HCT116 (cell line): Measurements from ENCODE around the gene MCUR1. TPM values are rescaled to one million over a fixed set of nuclear protein-coding genes. Genes with fewer than 3 reads are reported as not detected.

ENCODE experiments used
- ATAC-seq: fragments of 200-7000 bp; cut with Tn5 transposase; 2 replicates; pipeline ENCODE4 v1.9.1; 2020; ENCODE audit warnings: mild to moderate bottlenecking, moderate library complexity
- BruUV-seq: library from RNA; stranded (reverse); fragments of 400-500 nt; replicated peaks from 2 replicates; lab custom pipeline; 2021; lab: Mats Ljungman, UMichigan
- CTCF ChIA-PET: fragments of 300-600 bp; sonication (Branson Sonifier 250); formaldehyde crosslinking; loops from one replicate; lab custom pipeline; 2021; ENCODE audit warnings: antibody characterized with exemption; lab: Charles Lee
- POLR2A ChIA-PET: fragments of 300-600, 350-600 bp; sonication (Branson Sonifier 250); formaldehyde crosslinking; loops from one replicate; lab custom pipeline; 2021; ENCODE audit warnings: antibody characterized with exemption; lab: Charles Lee
- RAD21 ChIA-PET, 2 experiments: fragments of 300-600 bp; sonication (Branson Sonifier 250); formaldehyde crosslinking; loops; one replicate each; lab custom pipeline; 2023; ENCODE audit warnings: low total read pairs in 2 of 2; ENCODE audit not compliant: uncharacterized antibody in 2 of 2, unreplicated experiment in 2 of 2, low non-redundant PET in 1 of 2; lab: Charles Lee
- DNase-seq: peaks from one replicate; pipeline ENCODE4 v3.0.0-alpha.2; 2010; ENCODE audit warnings: low read depth, low spot score
- H2AFZ ChIP-seq: fragments of 200-600 bp; shearing (Covaris generic), sonication (generic); 2 replicates; pipeline ENCODE4 v1.6.1; 2017; ENCODE audit warnings: low read depth, mixed run types, mixed read lengths, antibody characterized with exemption, low read length; ENCODE audit not compliant: poor library complexity, severe bottlenecking
- H3K27ac ChIP-seq: 2 replicates; pipeline ENCODE4 v1.5.1; 2012; ENCODE audit warnings: low read depth, low read length
- H3K27me3 ChIP-seq: fragments of 200-600 bp; sonication (generic); 2 replicates; pipeline ENCODE4 v1.6.1; 2016; ENCODE audit warnings: mixed run types, low read length, mixed read lengths; ENCODE audit not compliant: insufficient read depth
- H3K36me3 ChIP-seq, 2 experiments: fragments of 200-500 bp in 1 of 2; fragments of 200-600 bp in 1 of 2; sonication (Bioruptor generic) in 1 of 2; sonication (generic) in 1 of 2; 2 replicates each; pipeline versions ENCODE4 v1.5.1 to v1.6.1; 2014 to 2016; ENCODE audit warnings: low read length in 2 of 2, inconsistent platforms in 1 of 2, mixed read lengths in 1 of 2, mixed run types in 1 of 2; ENCODE audit not compliant: insufficient read depth in 2 of 2, control insufficient read depth in 1 of 2
- H3K4me1 ChIP-seq, 2 experiments: fragments of 200-600 bp in 1 of 2; sonication (generic) in 1 of 2; 2 replicates each; pipeline versions ENCODE4 v1.5.1 to v1.6.1; 2012 to 2017; ENCODE audit warnings: low read length in 2 of 2, inconsistent platforms in 1 of 2, mild to moderate bottlenecking in 1 of 2, mixed read lengths in 1 of 2, mixed run types in 1 of 2, moderate library complexity in 1 of 2; ENCODE audit not compliant: insufficient read depth in 2 of 2, control insufficient read depth in 1 of 2
- H3K4me2 ChIP-seq: fragments of 200-600 bp; sonication (generic); 2 replicates; pipeline ENCODE4 v1.6.1; 2017; ENCODE audit warnings: mixed run types, low read length, mixed read lengths
- H3K4me3 ChIP-seq, 2 experiments: fragments of 200-600 bp in 1 of 2; sonication (generic) in 1 of 2; replicated peaks in 1 of 2; 2 replicates each; pipeline ENCODE4 v1.5.1; 2011 to 2016; ENCODE audit warnings: low read length in 2 of 2, control low read depth in 1 of 2, low read depth in 1 of 2, mild to moderate bottlenecking in 1 of 2, mixed read lengths in 1 of 2, mixed run types in 1 of 2
- H3K79me2 ChIP-seq: fragments of 200-600 bp; sonication (generic); 2 replicates; pipeline ENCODE4 v1.6.1; 2017; ENCODE audit warnings: mild to moderate bottlenecking, mixed run types, low read length, moderate library complexity, mixed read lengths; ENCODE audit not compliant: insufficient read depth
- H3K9ac ChIP-seq: fragments of 200-600 bp; sonication (generic); 2 replicates; pipeline ENCODE4 v1.6.1; 2016; ENCODE audit warnings: low read length, mixed read lengths
- H3K9me2 ChIP-seq: fragments of 200-600 bp; sonication (generic), shearing (Covaris generic); 2 replicates; pipeline ENCODE4 v1.6.1; 2017; ENCODE audit warnings: mixed run types, mild to moderate bottlenecking, moderate library complexity; ENCODE audit not compliant: insufficient read depth
- H3K9me3 ChIP-seq, 2 experiments: fragments of 200-500 bp in 1 of 2; fragments of 200-600 bp in 1 of 2; sonication (Bioruptor generic) in 1 of 2; sonication (generic) in 1 of 2; 2 replicates each; pipeline ENCODE4 v1.6.1; 2014 to 2017; ENCODE audit warnings: low read length in 2 of 2, mixed read lengths in 2 of 2, inconsistent platforms in 1 of 2, low read depth in 1 of 2, mild to moderate bottlenecking in 1 of 2, mixed run types in 1 of 2, moderate library complexity in 1 of 2; ENCODE audit not compliant: control insufficient read depth in 1 of 2, insufficient read depth in 1 of 2
- H4K20me1 ChIP-seq: fragments of 200-600 bp; sonication (generic), shearing (Covaris generic); 2 replicates; pipeline ENCODE4 v1.6.1; 2017; ENCODE audit warnings: mixed run types, mild to moderate bottlenecking, moderate library complexity; ENCODE audit not compliant: insufficient read depth
- CBX3 ChIP-seq: IDR thresholded peaks from 2 replicates; pipeline ENCODE4 v1.6.1; 2012; ENCODE audit warnings: low read depth
- CEBPB ChIP-seq: IDR thresholded peaks from 2 replicates; pipeline ENCODE4 v1.6.1; 2012; ENCODE audit warnings: low read depth
- ELF1 ChIP-seq: IDR thresholded peaks from 2 replicates; pipeline ENCODE4 v1.6.1; 2012; ENCODE audit warnings: low read depth, borderline replicate concordance
- EZH2 ChIP-seq: fragments of 200-600 bp; sonication (generic); IDR thresholded peaks from 2 replicates; pipeline ENCODE4 v1.6.1; 2017; ENCODE audit warnings: antibody characterized with exemption, mixed run types
- JUND ChIP-seq: IDR thresholded peaks from 2 replicates; pipeline ENCODE4 v1.6.1; 2012
- POLR2A ChIP-seq: IDR thresholded peaks from 2 replicates; pipeline ENCODE4 v1.7.0; 2011; ENCODE audit warnings: borderline replicate concordance; ENCODE audit not compliant: insufficient read depth, insufficient read length; ENCODE audit errors: extremely low read depth
- POLR2AphosphoS5 ChIP-seq: IDR thresholded peaks from 2 replicates; pipeline ENCODE4 v1.6.1; 2011; ENCODE audit warnings: mild to moderate bottlenecking, low read depth, low read length, moderate library complexity
- RAD21 ChIP-seq: IDR thresholded peaks from 2 replicates; pipeline ENCODE4 v1.6.1; 2012; ENCODE audit warnings: low read depth, mild to moderate bottlenecking
- SIN3A ChIP-seq: IDR thresholded peaks from 2 replicates; pipeline ENCODE4 v1.6.1; 2012; ENCODE audit warnings: low read depth
- SP1 ChIP-seq: IDR thresholded peaks from 2 replicates; pipeline ENCODE4 v1.6.1; 2012; ENCODE audit warnings: low read depth
- SRF ChIP-seq: IDR thresholded peaks from 2 replicates; pipeline ENCODE4 v1.6.1; 2012; ENCODE audit warnings: low read depth
- TCF7L2 ChIP-seq: IDR thresholded peaks from 2 replicates; pipeline ENCODE4 v1.7.0; 2011; ENCODE audit warnings: borderline replicate concordance, inconsistent platforms; ENCODE audit not compliant: insufficient read depth, insufficient read length; ENCODE audit errors: extremely low read depth
- YY1 ChIP-seq: IDR thresholded peaks from 2 replicates; pipeline ENCODE4 v1.6.1; 2011; ENCODE audit warnings: low read length, low read depth, moderate library complexity, mild to moderate bottlenecking; ENCODE audit not compliant: insufficient replicate concordance; ENCODE audit errors: extremely low read depth
- ZFX ChIP-seq: fragments of 450-650 bp; IDR thresholded peaks from 2 replicates; pipeline ENCODE4 v1.6.1; 2017
- ZNF274 ChIP-seq: fragments of 200-500 bp; sonication (Bioruptor generic); IDR thresholded peaks from 2 replicates; pipeline ENCODE4 v1.6.1; 2014; ENCODE audit warnings: mild to moderate bottlenecking, low read depth, low read length, inconsistent platforms
- intact Hi-C: fragments of 100-400 bp; cut with micrococcal nuclease; formaldehyde crosslinking; loops from 2 replicates; pipeline ENCODE4 v1.10.0; 2022
- total RNA-seq: library from RNA; stranded (reverse); gene quantifications from one replicate; pipeline ENCODE4 v1.2.1, GENCODE V29; 2021; ENCODE audit not compliant: unreplicated experiment
- TF ChIP-seq, protein P1 (sequence below): IDR thresholded peaks from 2 replicates; pipeline ENCODE4 v1.6.1; 2011; ENCODE audit warnings: mild to moderate bottlenecking, low read length, moderate library complexity; ENCODE audit not compliant: insufficient replicate concordance; ENCODE audit errors: extremely low read depth
- TF ChIP-seq, protein P2 (sequence below), 3 experiments: fragments of 200-600 bp in 1 of 3; sonication (generic) in 1 of 3; IDR thresholded peaks in 2 of 3; conservative IDR thresholded peaks in 1 of 3; 2 replicates each; pipeline ENCODE4 v1.5.1; 2012 to 2017; ENCODE audit warnings: low read depth in 2 of 3, low read length in 2 of 3, antibody characterized with exemption in 1 of 3, borderline replicate concordance in 1 of 3, control low read depth in 1 of 3, mild to moderate bottlenecking in 1 of 3, mixed read lengths in 1 of 3, mixed run types in 1 of 3, moderate library complexity in 1 of 3; ENCODE audit not compliant: insufficient read depth in 1 of 3
- TF ChIP-seq, protein P3 (sequence below): IDR thresholded peaks from 2 replicates; pipeline ENCODE4 v1.6.1; 2012; ENCODE audit warnings: low read depth
- TF ChIP-seq, protein P4 (sequence below): IDR thresholded peaks from 2 replicates; pipeline ENCODE4 v1.6.1; 2012
- TF ChIP-seq, protein P5 (sequence below): IDR thresholded peaks from 2 replicates; pipeline ENCODE4 v1.6.1; 2012

The MCUR1 gene
- total RNA-seq, 1 experiment from 2014 or later = 33.2 TPM

DNA sequence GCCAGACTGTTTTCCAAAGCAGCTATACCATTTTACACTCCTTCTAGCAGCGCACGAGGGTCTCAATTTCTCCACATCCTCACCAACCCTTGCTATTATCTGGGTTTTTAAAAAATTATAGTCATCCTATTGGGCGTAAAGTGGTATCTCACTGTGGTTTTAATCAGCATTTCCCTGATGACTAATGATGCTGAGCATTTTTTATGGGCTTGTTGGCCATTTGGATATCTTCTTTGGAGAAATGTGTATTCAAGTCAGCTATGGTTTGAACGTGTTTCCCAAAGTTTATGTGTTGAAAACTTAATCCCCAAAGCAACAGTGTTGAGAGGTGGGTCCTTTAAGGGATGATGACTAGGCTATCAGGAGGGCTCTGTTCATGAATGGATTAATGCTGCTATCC, 6.7 kb downstream of the MCUR1 start:
- CTCF ChIA-PET = interaction anchor here (1.0 kb wide), 1 partner anchor 259 kb away, joined by 3 read pairs; no protein-coding TSS in a partner anchor
- TF ChIP-seq POLR2AphosphoS5 (no peak), SP1 (no peak), JUND (no peak), POLR2A (no peak), CBX3 (no peak), ELF1 (no peak), TCF7L2 (no peak), SRF (no peak), ZFX (no peak), CEBPB (no peak), SIN3A (no peak), RAD21 (no peak), ZNF274 (no peak), YY1 (no peak), EZH2 (no peak)
- TF ChIP-seq, protein P1, sequence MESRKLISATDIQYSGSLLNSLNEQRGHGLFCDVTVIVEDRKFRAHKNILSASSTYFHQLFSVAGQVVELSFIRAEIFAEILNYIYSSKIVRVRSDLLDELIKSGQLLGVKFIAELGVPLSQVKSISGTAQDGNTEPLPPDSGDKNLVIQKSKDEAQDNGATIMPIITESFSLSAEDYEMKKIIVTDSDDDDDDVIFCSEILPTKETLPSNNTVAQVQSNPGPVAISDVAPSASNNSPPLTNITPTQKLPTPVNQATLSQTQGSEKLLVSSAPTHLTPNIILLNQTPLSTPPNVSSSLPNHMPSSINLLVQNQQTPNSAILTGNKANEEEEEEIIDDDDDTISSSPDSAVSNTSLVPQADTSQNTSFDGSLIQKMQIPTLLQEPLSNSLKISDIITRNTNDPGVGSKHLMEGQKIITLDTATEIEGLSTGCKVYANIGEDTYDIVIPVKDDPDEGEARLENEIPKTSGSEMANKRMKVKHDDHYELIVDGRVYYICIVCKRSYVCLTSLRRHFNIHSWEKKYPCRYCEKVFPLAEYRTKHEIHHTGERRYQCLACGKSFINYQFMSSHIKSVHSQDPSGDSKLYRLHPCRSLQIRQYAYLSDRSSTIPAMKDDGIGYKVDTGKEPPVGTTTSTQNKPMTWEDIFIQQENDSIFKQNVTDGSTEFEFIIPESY = no peak
- TF ChIP-seq, protein P2, sequence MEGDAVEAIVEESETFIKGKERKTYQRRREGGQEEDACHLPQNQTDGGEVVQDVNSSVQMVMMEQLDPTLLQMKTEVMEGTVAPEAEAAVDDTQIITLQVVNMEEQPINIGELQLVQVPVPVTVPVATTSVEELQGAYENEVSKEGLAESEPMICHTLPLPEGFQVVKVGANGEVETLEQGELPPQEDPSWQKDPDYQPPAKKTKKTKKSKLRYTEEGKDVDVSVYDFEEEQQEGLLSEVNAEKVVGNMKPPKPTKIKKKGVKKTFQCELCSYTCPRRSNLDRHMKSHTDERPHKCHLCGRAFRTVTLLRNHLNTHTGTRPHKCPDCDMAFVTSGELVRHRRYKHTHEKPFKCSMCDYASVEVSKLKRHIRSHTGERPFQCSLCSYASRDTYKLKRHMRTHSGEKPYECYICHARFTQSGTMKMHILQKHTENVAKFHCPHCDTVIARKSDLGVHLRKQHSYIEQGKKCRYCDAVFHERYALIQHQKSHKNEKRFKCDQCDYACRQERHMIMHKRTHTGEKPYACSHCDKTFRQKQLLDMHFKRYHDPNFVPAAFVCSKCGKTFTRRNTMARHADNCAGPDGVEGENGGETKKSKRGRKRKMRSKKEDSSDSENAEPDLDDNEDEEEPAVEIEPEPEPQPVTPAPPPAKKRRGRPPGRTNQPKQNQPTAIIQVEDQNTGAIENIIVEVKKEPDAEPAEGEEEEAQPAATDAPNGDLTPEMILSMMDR (IDR thresholded peaks at IDR 0.05 in 2 of 3, conservative IDR thresholded peaks at IDR 0.05 in 1 of 3; ENCODE audit: borderline replicate concordance in 1 of 3, insufficient read depth in 1 of 3, low read depth in 2 of 3, low read length in 2 of 3) = no peak
- TF ChIP-seq, protein P3, sequence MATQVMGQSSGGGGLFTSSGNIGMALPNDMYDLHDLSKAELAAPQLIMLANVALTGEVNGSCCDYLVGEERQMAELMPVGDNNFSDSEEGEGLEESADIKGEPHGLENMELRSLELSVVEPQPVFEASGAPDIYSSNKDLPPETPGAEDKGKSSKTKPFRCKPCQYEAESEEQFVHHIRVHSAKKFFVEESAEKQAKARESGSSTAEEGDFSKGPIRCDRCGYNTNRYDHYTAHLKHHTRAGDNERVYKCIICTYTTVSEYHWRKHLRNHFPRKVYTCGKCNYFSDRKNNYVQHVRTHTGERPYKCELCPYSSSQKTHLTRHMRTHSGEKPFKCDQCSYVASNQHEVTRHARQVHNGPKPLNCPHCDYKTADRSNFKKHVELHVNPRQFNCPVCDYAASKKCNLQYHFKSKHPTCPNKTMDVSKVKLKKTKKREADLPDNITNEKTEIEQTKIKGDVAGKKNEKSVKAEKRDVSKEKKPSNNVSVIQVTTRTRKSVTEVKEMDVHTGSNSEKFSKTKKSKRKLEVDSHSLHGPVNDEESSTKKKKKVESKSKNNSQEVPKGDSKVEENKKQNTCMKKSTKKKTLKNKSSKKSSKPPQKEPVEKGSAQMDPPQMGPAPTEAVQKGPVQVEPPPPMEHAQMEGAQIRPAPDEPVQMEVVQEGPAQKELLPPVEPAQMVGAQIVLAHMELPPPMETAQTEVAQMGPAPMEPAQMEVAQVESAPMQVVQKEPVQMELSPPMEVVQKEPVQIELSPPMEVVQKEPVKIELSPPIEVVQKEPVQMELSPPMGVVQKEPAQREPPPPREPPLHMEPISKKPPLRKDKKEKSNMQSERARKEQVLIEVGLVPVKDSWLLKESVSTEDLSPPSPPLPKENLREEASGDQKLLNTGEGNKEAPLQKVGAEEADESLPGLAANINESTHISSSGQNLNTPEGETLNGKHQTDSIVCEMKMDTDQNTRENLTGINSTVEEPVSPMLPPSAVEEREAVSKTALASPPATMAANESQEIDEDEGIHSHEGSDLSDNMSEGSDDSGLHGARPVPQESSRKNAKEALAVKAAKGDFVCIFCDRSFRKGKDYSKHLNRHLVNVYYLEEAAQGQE = no peak
- TF ChIP-seq, protein P4, sequence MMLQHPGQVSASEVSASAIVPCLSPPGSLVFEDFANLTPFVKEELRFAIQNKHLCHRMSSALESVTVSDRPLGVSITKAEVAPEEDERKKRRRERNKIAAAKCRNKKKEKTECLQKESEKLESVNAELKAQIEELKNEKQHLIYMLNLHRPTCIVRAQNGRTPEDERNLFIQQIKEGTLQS = no peak
- TF ChIP-seq, protein P5, sequence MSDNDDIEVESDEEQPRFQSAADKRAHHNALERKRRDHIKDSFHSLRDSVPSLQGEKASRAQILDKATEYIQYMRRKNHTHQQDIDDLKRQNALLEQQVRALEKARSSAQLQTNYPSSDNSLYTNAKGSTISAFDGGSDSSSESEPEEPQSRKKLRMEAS = no peak
- no TSS peak for BruUV-seq
- Histone ChIP-seq H3K27ac (no peak overlapping the region), H3K4me1 (peaks cover 0 to 2% of the 10 kb centered on the region in 2 experiments; a peak in 3 of 4 replicates), H3K9me3 (no peaks in the 10 kb centered on the region), H2AFZ (no peak overlapping the region), H3K4me3 (no peak overlapping the region), H3K36me3 (peaks cover 0 to 8% of the 10 kb centered on the region in 2 experiments; a peak in 1 of 4 replicates), H3K9me2 (no peaks in the 10 kb centered on the region), H3K9ac (no peak overlapping the region), H3K4me2 (no peak overlapping the region), H3K27me3 (no peaks in the 10 kb centered on the region), H3K79me2 (peaks cover 44% of the 10 kb centered on the region), H4K20me1 (no peaks in the 10 kb centered on the region; the same call in 1 of the 2 replicates)
- RAD21 ChIA-PET = no interaction called here
- POLR2A ChIA-PET = no interaction called here
- ATAC-seq (no peak), DNase-seq (no peak)
- intact Hi-C loops = no loop called here
